NCI-H1694 treated with DMSO at 0.1 percent for 48 hours (cell line): ENCODE data around the gene AWAT2.
"Not testable (repeated sequence)": the region's sequence is repeated elsewhere in the genome, so short reads cannot be mapped to it uniquely, and the experiment has no call there.

Source experiments
- DNase-seq: peaks from one replicate; lab custom pipeline; 2025; lab: John Stamatoyannopoulos, UW

AWAT2 gene

GRCh38 chrX:70001269-70001668 is 48.5 kb downstream of the AWAT2 start:
- peak; percentile 62 for DNase-seq

- DNase-seq, result not testable (repeated sequence)
Observed at GRCh38 chrX:69998299-69998698, 51.4 kb downstream of the AWAT2 start.

- DNase-seq, result no peak
Observed at GRCh38 chrX:69996113-69996468, 53.6 kb downstream of the AWAT2 start.

GRCh38 chrX:69995362-69996112 is 54.2 kb downstream of the AWAT2 start:
- DNase-seq, result no peak

- DNase-seq, result no peak
Observed at GRCh38 chrX:69993494-69993893, 56.2 kb downstream of the AWAT2 start.

- DNase-seq, result peak; percentile 33
Observed at GRCh38 chrX:69991685-69992084, 58.1 kb downstream of the AWAT2 start.
